GM12878 (cell line): ENCODE data around the gene DGKI.

Source experiments
- CEBPB ChIP-seq, 2 experiments: fragments of 150-350 bp in 1 of 2; IDR thresholded peaks; 2 replicates each; pipeline ENCODE4 v1.6.1; 2012 to 2014; ENCODE audit warnings: low read depth in 2 of 2, low read length in 2 of 2, borderline replicate concordance in 1 of 2, inconsistent platforms in 1 of 2
- EZH2 ChIP-seq: IDR thresholded peaks from 2 replicates; pipeline ENCODE4 v1.6.1; 2012; ENCODE audit warnings: low read depth, mild to moderate bottlenecking, control low read depth, inconsistent platforms, low read length, borderline replicate concordance; ENCODE audit not compliant: control insufficient read depth
- MXI1 ChIP-seq: fragments of 150-350 bp; IDR thresholded peaks from 2 replicates; pipeline ENCODE4 v1.6.1; 2011; ENCODE audit warnings: low read depth, mild to moderate bottlenecking, inconsistent platforms, low read length, improper control_type of control experiment
- NR2C2 ChIP-seq: IDR thresholded peaks from 2 replicates; pipeline ENCODE4 v1.6.1; 2011; ENCODE audit warnings: borderline replicate concordance, low read depth; ENCODE audit not compliant: control insufficient read depth, insufficient read length
- POLR2A ChIP-seq: IDR thresholded peaks from 2 replicates; pipeline ENCODE4 v1.6.1; 2011; ENCODE audit warnings: low read depth, mild to moderate bottlenecking, low read length
- RFX5 ChIP-seq: IDR thresholded peaks from 2 replicates; pipeline ENCODE4 v1.6.1; 2011; ENCODE audit warnings: low read depth, low read length, improper control_type of control experiment
- SIX5 ChIP-seq: IDR thresholded peaks from 2 replicates; pipeline ENCODE4 v1.6.1; 2011; ENCODE audit warnings: mild to moderate bottlenecking, low read depth, low read length, moderate library complexity; ENCODE audit not compliant: severe bottlenecking
- SRF ChIP-seq, 2 experiments: IDR thresholded peaks; 2 replicates each; pipeline ENCODE4 v1.6.1; 2011; ENCODE audit warnings: low read depth in 2 of 2, low read length in 2 of 2, mild to moderate bottlenecking in 1 of 2, moderate library complexity in 1 of 2
- TF ChIP-seq, protein P1 (sequence below): IDR thresholded peaks from 2 replicates; pipeline ENCODE4 v1.6.1; 2012; ENCODE audit warnings: low read length, inconsistent platforms
- TF ChIP-seq, protein P2 (sequence below): IDR thresholded peaks from 2 replicates; pipeline ENCODE4 v1.6.1; 2012; ENCODE audit warnings: mild to moderate bottlenecking, low read depth, low read length
- TF ChIP-seq, protein P3 (sequence below): fragments of 450-650 bp; IDR thresholded peaks from 2 replicates; pipeline ENCODE4 v1.6.1; 2018; ENCODE audit warnings: mild to moderate bottlenecking, low read depth, moderate library complexity; ENCODE audit not compliant: partially characterized antibody
- TF ChIP-seq, protein P4 (sequence below), 3 experiments: IDR thresholded peaks in 2 of 3; conservative IDR thresholded peaks in 1 of 3; 2 replicates each; pipeline ENCODE4 v1.5.1; 2011; ENCODE audit warnings: low read depth in 3 of 3, low read length in 3 of 3, mild to moderate bottlenecking in 3 of 3, control low read depth in 2 of 3, moderate library complexity in 2 of 3, inconsistent platforms in 1 of 3, mixed read lengths in 1 of 3; ENCODE audit not compliant: control insufficient read depth in 2 of 3, insufficient read depth in 1 of 3; ENCODE audit errors: extremely low read depth in 1 of 3

DNA sequence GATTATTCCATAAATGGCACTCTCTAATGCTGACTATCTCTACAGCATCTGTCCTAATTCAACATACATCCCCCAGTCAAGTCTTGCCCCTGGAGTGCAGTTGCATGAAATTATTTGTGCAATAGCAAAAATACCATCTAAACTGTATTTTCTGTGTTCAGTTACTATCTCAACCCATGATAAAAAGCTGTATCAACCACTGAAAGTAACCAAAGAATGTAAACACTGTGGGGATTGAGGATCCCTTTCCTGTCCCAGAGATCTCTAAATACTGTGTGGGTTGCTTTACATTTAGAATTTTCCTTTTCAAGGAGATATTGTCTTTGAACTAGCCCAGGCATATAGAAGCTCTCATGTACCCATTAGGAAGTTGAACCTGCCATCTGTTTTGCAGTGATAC is 23.9 kb upstream of the DGKI start:
- TF ChIP-seq, protein P1, sequence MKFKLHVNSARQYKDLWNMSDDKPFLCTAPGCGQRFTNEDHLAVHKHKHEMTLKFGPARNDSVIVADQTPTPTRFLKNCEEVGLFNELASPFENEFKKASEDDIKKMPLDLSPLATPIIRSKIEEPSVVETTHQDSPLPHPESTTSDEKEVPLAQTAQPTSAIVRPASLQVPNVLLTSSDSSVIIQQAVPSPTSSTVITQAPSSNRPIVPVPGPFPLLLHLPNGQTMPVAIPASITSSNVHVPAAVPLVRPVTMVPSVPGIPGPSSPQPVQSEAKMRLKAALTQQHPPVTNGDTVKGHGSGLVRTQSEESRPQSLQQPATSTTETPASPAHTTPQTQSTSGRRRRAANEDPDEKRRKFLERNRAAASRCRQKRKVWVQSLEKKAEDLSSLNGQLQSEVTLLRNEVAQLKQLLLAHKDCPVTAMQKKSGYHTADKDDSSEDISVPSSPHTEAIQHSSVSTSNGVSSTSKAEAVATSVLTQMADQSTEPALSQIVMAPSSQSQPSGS = no peak
- TF ChIP-seq SRF (IDR thresholded peaks at IDR 0.05; ENCODE audit: low read depth in 2 of 2, low read length in 2 of 2) (no peak), CEBPB (IDR thresholded peaks at IDR 0.05; ENCODE audit: borderline replicate concordance in 1 of 2, low read depth in 2 of 2, low read length in 2 of 2) (no peak), EZH2 (no peak), MXI1 (no peak), POLR2A (no peak), SIX5 (no peak), NR2C2 (no peak), RFX5 (no peak)
- TF ChIP-seq, protein P2, sequence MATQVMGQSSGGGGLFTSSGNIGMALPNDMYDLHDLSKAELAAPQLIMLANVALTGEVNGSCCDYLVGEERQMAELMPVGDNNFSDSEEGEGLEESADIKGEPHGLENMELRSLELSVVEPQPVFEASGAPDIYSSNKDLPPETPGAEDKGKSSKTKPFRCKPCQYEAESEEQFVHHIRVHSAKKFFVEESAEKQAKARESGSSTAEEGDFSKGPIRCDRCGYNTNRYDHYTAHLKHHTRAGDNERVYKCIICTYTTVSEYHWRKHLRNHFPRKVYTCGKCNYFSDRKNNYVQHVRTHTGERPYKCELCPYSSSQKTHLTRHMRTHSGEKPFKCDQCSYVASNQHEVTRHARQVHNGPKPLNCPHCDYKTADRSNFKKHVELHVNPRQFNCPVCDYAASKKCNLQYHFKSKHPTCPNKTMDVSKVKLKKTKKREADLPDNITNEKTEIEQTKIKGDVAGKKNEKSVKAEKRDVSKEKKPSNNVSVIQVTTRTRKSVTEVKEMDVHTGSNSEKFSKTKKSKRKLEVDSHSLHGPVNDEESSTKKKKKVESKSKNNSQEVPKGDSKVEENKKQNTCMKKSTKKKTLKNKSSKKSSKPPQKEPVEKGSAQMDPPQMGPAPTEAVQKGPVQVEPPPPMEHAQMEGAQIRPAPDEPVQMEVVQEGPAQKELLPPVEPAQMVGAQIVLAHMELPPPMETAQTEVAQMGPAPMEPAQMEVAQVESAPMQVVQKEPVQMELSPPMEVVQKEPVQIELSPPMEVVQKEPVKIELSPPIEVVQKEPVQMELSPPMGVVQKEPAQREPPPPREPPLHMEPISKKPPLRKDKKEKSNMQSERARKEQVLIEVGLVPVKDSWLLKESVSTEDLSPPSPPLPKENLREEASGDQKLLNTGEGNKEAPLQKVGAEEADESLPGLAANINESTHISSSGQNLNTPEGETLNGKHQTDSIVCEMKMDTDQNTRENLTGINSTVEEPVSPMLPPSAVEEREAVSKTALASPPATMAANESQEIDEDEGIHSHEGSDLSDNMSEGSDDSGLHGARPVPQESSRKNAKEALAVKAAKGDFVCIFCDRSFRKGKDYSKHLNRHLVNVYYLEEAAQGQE = no peak
- TF ChIP-seq, protein P3, sequence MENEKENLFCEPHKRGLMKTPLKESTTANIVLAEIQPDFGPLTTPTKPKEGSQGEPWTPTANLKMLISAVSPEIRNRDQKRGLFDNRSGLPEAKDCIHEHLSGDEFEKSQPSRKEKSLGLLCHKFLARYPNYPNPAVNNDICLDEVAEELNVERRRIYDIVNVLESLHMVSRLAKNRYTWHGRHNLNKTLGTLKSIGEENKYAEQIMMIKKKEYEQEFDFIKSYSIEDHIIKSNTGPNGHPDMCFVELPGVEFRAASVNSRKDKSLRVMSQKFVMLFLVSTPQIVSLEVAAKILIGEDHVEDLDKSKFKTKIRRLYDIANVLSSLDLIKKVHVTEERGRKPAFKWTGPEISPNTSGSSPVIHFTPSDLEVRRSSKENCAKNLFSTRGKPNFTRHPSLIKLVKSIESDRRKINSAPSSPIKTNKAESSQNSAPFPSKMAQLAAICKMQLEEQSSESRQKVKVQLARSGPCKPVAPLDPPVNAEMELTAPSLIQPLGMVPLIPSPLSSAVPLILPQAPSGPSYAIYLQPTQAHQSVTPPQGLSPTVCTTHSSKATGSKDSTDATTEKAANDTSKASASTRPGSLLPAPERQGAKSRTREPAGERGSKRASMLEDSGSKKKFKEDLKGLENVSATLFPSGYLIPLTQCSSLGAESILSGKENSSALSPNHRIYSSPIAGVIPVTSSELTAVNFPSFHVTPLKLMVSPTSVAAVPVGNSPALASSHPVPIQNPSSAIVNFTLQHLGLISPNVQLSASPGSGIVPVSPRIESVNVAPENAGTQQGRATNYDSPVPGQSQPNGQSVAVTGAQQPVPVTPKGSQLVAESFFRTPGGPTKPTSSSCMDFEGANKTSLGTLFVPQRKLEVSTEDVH = no peak
- TF ChIP-seq, protein P4, sequence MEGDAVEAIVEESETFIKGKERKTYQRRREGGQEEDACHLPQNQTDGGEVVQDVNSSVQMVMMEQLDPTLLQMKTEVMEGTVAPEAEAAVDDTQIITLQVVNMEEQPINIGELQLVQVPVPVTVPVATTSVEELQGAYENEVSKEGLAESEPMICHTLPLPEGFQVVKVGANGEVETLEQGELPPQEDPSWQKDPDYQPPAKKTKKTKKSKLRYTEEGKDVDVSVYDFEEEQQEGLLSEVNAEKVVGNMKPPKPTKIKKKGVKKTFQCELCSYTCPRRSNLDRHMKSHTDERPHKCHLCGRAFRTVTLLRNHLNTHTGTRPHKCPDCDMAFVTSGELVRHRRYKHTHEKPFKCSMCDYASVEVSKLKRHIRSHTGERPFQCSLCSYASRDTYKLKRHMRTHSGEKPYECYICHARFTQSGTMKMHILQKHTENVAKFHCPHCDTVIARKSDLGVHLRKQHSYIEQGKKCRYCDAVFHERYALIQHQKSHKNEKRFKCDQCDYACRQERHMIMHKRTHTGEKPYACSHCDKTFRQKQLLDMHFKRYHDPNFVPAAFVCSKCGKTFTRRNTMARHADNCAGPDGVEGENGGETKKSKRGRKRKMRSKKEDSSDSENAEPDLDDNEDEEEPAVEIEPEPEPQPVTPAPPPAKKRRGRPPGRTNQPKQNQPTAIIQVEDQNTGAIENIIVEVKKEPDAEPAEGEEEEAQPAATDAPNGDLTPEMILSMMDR (IDR thresholded peaks at IDR 0.05 in 2 of 3, conservative IDR thresholded peaks at IDR 0.05 in 1 of 3; ENCODE audit: control insufficient read depth in 2 of 3, extremely low read depth in 1 of 3, insufficient read depth in 1 of 3, low read depth in 3 of 3, low read length in 3 of 3) = no peak
